Effector CD4-positive, alpha-beta T cell (primary cell): Measurements from ENCODE around the gene MDFIC.

Experiments used
- DNase-seq: peaks from one replicate; pipeline ENCODE4 v3.0.0-alpha.2; 2020

Gene MDFIC

DNA sequence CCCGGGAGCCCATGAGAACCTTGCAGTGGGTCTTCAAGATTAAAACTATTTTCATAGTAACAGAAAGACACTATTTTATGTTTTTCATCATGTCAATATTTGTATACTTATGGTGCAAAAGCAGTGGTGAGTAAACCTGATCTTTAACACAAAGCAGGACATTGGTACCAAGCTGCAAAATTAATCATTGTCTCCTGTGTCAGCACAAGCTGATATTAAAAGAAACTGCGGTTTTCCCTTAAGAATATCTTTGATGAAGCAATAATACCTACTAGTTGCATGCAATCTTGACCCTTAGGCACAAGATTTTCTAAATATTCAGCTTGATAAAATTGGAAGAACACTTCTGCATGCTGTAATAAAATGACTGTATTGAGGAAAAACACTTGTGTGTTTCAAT lies 121.7 kb downstream of the MDFIC start:
- DNase-seq: no peak

DNA sequence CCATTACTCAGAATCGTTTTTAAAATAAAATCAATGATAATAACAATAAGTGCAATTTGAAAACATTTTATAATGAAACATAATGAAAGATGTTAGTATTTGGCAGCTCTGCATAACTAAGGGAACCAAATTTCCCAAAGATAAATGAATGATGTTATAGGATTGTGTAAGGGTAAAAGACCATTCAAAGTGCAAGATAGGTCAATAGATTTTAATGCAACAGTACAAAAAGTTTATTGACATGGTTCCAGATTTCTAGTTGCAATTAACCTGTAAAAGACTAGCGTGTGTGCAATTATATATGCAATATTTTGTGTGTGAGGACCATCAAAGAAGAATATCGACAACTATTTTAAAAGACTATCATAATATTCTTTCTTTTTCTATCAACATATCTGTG lies 122.3 kb downstream of the MDFIC start:
- DNase-seq: no peak

DNA sequence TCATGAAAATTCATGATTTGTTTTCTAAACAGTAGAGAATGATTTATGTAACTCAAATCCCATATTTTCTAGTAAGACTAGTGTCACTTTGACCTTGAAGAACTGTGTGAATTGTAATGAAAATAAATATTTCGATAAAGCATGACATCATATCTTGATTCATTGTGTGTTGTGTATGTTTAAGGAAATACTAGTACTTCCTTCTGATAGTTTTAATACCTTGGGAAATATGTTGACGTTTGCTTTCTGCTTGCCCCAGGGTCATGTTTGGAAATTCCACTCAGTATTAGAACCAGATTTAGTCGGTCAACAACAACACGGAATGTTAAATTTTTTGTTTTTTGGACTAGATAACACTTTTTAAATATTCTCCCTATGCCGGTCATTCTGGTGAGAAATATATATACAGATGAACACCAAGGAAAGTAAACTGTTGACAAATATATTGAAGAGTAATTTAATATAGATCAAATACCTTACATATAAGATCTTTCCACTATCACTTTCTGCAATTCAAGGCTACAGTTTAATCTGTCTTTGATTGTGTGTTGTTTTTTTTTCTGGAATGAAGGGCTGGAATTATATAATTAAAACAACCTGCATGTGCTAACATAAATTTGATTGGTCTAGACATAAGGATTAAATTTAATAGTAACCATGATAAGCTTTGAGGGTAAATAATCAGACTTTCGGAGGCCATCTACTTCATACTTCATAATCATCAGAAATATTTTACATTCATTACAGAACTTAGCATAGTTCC lies 126.2 kb downstream of the MDFIC start:
- no peak for DNase-seq

DNA sequence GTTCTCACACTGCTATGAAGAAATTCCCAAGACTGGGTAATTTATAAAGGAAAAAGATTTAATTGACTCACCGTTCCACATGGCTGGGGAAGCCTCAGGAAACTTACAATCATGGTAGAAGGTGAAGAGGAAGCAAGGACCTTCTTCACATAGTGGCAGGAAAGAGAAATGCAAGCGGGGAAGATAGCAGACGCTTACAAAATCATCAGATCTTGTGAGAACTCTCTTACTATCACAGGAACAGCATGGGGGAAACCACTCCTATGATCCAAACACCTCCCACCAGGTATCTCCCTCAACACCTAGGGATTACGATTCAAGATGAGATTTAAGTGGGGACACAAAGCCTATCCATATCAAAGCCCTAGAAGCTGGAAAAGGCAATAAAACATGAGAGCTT lies 130.8 kb downstream of the MDFIC start:
- no peak for DNase-seq

DNA sequence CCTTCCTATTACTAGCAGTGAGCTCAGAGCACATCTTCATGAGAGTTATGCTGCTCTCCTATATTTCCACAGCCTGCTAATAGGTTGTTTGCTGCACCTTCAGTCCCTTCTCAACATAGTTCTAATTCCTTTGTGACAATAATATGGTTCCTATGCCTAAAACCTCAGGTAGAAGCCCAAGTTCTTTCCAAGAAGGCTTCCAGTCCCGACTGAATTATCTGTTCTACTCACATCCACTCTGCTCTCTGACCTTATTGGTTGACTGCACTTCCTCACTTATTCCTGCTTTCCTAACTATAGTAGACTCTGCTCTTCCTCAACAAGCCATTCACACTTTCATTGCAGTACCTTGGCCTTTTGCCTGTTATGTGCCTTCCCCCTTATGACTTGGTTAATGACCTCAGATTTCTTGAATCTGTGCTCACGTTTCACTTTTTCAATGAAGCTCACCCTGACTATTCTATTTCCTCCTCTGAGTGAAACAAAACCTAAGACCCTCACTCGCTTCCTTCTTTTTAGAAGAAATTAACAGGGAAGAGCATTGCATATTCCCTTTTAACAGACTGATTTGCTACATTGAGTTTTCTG lies 132.7 kb downstream of the MDFIC start:
- no peak for DNase-seq

DNA sequence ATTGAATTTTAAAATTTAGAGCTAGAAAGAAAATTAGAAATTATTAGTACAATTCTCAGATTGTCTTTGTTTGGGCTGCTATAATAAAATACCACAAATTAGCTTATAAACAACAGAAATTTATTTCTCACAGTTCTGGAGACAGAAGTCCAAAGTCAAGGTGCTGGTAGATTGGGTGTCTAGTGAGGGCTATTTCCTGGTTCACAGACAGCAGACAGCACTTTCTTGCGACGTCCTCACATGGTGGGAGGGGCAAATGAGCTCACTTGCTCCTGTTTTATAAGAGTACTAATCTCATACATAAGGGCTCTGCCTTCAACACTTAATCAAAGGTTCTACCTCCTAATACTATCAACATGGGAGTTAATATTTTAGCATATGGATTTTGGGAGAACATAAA lies 134.1 kb downstream of the MDFIC start:
- no peak for DNase-seq

DNA sequence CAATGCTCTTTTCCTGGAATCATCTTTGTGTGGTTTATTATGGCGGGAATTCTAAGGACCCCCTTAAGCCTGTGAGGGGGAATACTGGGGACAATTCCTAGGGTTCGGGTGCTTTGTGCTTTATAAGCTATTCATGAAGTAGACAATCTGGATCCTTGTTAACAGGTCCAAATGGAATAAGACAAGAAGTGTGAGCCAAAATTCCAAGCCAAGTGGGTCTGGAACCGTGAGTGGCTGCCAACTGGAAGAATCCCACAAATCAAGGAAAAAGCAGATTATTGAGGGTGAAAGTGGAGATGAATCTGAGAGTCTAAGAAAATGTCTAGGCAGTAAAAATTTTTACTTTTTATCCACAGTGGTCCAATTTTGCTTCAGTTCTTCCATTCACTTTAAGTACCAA lies 136.8 kb downstream of the MDFIC start:
- DNase-seq: no peak

DNA sequence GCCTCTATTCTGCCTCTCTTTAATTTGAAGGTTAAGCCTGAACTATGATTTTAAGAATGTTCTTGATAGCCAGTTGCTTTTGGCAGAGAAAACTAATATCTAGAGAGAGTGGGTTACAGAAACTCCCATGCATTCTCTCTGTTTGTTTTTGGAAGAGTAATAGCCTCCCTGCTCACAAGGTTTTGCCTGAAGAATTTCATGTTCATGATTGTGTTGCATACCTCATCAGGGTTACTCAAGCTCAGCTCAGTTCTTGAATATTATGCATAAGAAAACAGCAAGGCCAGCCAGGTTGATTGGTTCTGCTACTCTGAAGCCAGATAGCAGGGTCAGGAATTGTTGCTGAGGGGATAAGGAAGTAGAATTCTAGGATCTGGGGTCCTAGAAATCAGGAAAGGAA lies 137.4 kb downstream of the MDFIC start:
- DNase-seq: no peak

DNA sequence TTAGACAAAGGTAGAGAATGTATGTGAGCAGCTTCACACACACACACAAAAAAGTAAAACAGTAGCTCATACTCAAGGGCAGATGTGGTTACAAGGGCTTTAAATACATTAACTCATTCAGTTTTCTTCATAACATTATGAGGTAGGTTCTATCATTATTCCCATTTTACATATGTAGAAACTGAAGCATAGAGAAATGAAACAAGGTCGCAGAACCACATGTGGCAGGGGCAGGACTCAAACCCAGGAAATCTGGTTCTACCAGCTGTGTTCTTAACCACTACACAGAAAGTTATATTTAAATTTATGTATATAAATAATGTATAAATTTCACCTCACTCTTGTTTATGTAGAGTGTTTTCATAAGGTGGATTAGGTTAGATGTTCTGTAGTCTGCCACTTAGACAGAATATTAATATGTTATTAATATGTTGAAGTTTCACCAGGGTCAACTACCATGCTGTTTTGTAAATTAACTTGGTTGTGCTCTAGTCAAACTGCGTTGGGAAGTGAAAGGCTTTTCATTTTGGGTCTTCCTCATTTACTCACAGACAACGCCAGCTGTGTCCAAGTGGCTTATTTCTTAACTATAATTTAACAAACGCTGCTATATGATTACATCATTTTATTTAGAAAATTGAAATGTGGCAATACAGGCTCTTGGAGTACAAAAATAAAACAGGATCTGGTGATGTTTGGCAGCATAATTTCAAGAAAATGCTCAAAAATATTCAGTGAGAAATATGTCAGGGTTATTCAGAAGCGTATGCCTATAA lies 138.4 kb downstream of the MDFIC start:
- DNase-seq: no peak

DNA sequence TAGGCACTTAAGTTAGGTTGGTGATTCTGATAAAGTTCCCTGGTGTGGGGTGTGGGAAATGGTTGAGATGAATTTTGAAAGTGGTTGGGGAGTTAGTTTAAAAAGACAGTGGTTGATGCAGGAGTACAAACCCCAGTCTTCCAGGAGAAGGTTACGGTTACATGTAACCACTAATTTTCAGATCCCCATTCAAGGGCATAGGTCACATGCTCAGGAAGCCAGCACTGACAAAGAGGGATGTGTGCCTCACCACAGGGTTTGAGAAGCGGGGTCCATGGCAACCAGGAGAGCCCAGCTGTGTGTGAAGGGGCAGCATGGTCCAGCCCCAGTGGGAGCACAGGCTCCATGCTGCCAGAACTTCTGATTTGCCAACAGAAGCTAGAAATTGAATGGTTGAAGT lies 144.2 kb downstream of the MDFIC start:
- DNase-seq: no peak

DNA sequence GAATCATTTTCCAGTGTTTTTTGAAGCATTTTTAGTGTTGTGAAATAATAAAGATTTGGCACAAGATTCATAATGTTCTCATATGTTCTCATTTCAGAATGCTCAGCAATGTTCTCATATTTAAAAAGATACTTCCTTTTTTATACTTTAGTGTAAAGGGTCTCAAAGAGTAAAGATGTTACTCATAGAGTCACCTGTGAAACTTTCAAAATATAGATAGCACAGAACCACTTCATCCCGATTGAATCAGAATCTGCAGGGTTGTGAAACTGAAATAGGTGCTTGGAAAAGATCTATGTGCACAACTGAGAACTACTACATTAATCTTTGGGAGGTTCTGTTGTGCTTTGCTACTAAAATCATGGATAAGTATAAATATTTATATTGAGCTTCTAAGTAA lies 144.7 kb downstream of the MDFIC start:
- no peak for DNase-seq

DNA sequence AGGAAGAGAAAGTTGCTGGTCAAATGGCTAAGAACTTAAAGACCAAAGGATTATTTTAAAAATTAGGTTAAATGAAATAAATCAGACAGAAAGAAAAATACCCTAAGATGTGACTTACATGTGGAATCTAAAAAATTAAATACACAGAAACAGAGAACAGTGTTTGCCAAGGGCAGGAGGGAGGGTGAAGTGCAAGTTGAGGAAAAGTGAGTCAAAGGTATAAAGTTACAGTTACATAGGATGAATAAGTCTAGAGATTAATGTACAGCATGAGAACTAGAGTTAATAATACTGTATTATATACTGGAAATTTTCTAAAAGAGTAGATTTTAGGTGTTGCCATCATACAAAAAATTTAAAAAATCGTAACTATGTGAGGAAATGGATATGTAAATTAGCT lies 146.3 kb downstream of the MDFIC start:
- DNase-seq: no peak
